ENCODE data around the gene RGS7.

Gene RGS7

GRCh38 chr1:241240069-241240468, 116.9 kb downstream of the RGS7 start:
- DNase-seq (ENCODE audit: low read depth), result no peak
- TF ChIP-seq POLR2A (IDR thresholded peaks at IDR 0.05; ENCODE audit: extremely low read depth, insufficient read length) (no peak), MAX (IDR thresholded peaks at IDR 0.05; ENCODE audit: low read depth, low read length) (no peak), MYC (IDR thresholded peaks at IDR 0.05; ENCODE audit: low read depth, low read length) (no peak), CTCF (IDR thresholded peaks at IDR 0.05; ENCODE audit: low read depth, low read length) (no peak)
- no peak overlapping the region for H3K4me3 ChIP-seq (ENCODE audit: low read depth, low read length)

- DNase-seq (ENCODE audit: low read depth), result no peak
- TF ChIP-seq CTCF (IDR thresholded peaks at IDR 0.05; ENCODE audit: low read depth, low read length) (no peak), MYC (IDR thresholded peaks at IDR 0.05; ENCODE audit: low read depth, low read length) (no peak), POLR2A (IDR thresholded peaks at IDR 0.05; ENCODE audit: extremely low read depth, insufficient read length) (no peak), MAX (IDR thresholded peaks at IDR 0.05; ENCODE audit: low read depth, low read length) (no peak)
- no peak overlapping the region for H3K4me3 ChIP-seq (ENCODE audit: low read depth, low read length)
Observed at GRCh38 chr1:241237873-241238272, 119.1 kb downstream of the RGS7 start.

GRCh38 chr1:241235256-241235897, 121.6 kb downstream of the RGS7 start:
- no peak for DNase-seq (ENCODE audit: low read depth)
- TF ChIP-seq POLR2A (IDR thresholded peaks at IDR 0.05; ENCODE audit: extremely low read depth, insufficient read length) (no peak), MAX (IDR thresholded peaks at IDR 0.05; ENCODE audit: low read depth, low read length) (no peak), MYC (IDR thresholded peaks at IDR 0.05; ENCODE audit: low read depth, low read length) (no peak), CTCF (IDR thresholded peaks at IDR 0.05; ENCODE audit: low read depth, low read length) (no peak)
- H3K4me3 ChIP-seq (ENCODE audit: low read depth, low read length), result no peak overlapping the region

- DNase-seq (ENCODE audit: low read depth), result no peak
- TF ChIP-seq CTCF (IDR thresholded peaks at IDR 0.05; ENCODE audit: low read depth, low read length) (no peak), MYC (IDR thresholded peaks at IDR 0.05; ENCODE audit: low read depth, low read length) (no peak), MAX (IDR thresholded peaks at IDR 0.05; ENCODE audit: low read depth, low read length) (no peak), POLR2A (IDR thresholded peaks at IDR 0.05; ENCODE audit: extremely low read depth, insufficient read length) (no peak)
- H3K4me3 ChIP-seq (ENCODE audit: low read depth, low read length), result no peak overlapping the region
Observed at GRCh38 chr1:241229711-241230110, 127.3 kb downstream of the RGS7 start.

GRCh38 chr1:241229216-241229615, 127.8 kb downstream of the RGS7 start:
- TF ChIP-seq MYC (IDR thresholded peaks at IDR 0.05; ENCODE audit: low read depth, low read length) (no peak), CTCF (IDR thresholded peaks at IDR 0.05; ENCODE audit: low read depth, low read length) (no peak), MAX (IDR thresholded peaks at IDR 0.05; ENCODE audit: low read depth, low read length) (no peak), POLR2A (IDR thresholded peaks at IDR 0.05; ENCODE audit: extremely low read depth, insufficient read length) (no peak)
- no peak for DNase-seq (ENCODE audit: low read depth)
- no peak overlapping the region for H3K4me3 ChIP-seq (ENCODE audit: low read depth, low read length)
